Measurements from ENCODE around the gene CTAG1A. TPM values are rescaled to one million over a fixed set of nuclear protein-coding genes. Genes with fewer than 3 reads are reported as not detected.

The CTAG1A gene
- total RNA-seq, 1 experiment from 2014 or later, result not detected

GRCh38 chrX:154535892-154536291, 49.0 kb upstream of the CTAG1A start:
- H3T11ph ChIP-seq (ENCODE audit: low read length), result no peak overlapping the region
- no peak overlapping the region for H2BK5ac ChIP-seq (ENCODE audit: insufficient read length, low read length)
- no peak overlapping the region for H3K4me2 ChIP-seq (ENCODE audit: insufficient read depth, insufficient read length, low read length)
- H3K9me3 ChIP-seq (ENCODE audit: control insufficient read depth, low read depth, low read length), result peaks cover 23% of the 10 kb centered on the region
- H2BK12ac ChIP-seq (ENCODE audit: insufficient read length, low read depth, low read length), result no peak overlapping the region
- H3K36me3 Mint-ChIP-seq (ENCODE audit: insufficient read depth in 1 of 3, low read depth in 3 of 3), result peaks cover 31 to 63% (median 44%) of the 10 kb centered on the region in 3 experiments
- H3K4me1 ChIP-seq (ENCODE audit: insufficient read depth, low read length), result no peaks in the 10 kb centered on the region
- H2AFZ ChIP-seq (ENCODE audit: low read length), result no peak overlapping the region
- H3K4me1 Mint-ChIP-seq, result no peaks in the 10 kb centered on the region
- no peak overlapping the region for H2BK15ac ChIP-seq (ENCODE audit: low read depth, low read length)
- no peak overlapping the region for H3K9ac ChIP-seq (ENCODE audit: extremely low read depth, insufficient read length, low read length)
- peak overlapping the region in 1 of 2 experiments; percentile 17; a peak in 1 of 5 replicates for H3K4me3 Mint-ChIP-seq
- no peak for DNase-seq
- H3K14ac ChIP-seq (ENCODE audit: insufficient read depth, low read length), result no peak overlapping the region
- no peak overlapping the region for H2BK20ac ChIP-seq (ENCODE audit: low read depth, low read length, poor library complexity, severe bottlenecking)
- peaks cover 64 to 77% of the 10 kb centered on the region in 2 experiments for H3K9me3 Mint-ChIP-seq
- no peak overlapping the region for H2AK5ac ChIP-seq (ENCODE audit: insufficient read length, low read length)
- TF ChIP-seq, protein P1, sequence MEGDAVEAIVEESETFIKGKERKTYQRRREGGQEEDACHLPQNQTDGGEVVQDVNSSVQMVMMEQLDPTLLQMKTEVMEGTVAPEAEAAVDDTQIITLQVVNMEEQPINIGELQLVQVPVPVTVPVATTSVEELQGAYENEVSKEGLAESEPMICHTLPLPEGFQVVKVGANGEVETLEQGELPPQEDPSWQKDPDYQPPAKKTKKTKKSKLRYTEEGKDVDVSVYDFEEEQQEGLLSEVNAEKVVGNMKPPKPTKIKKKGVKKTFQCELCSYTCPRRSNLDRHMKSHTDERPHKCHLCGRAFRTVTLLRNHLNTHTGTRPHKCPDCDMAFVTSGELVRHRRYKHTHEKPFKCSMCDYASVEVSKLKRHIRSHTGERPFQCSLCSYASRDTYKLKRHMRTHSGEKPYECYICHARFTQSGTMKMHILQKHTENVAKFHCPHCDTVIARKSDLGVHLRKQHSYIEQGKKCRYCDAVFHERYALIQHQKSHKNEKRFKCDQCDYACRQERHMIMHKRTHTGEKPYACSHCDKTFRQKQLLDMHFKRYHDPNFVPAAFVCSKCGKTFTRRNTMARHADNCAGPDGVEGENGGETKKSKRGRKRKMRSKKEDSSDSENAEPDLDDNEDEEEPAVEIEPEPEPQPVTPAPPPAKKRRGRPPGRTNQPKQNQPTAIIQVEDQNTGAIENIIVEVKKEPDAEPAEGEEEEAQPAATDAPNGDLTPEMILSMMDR (conservative IDR thresholded peaks at IDR 0.05), result no peak
- no peak overlapping the region for H4K5ac ChIP-seq (ENCODE audit: insufficient read length, low read depth, low read length)
- peaks cover 3% of the 10 kb centered on the region for H3K27me3 Mint-ChIP-seq (ENCODE audit: low read depth)
- no peak overlapping the region for H4K91ac ChIP-seq (ENCODE audit: insufficient read length, low read depth, low read length)
- no peak overlapping the region for H3K4ac ChIP-seq (ENCODE audit: low read depth, low read length)
- no CpG with 5 or more reads among the region's 9 CpGs for WGBS (ENCODE audit: extremely low coverage, insufficient read length, low lambda C conversion rate)
- H2BK120ac ChIP-seq (ENCODE audit: low read depth, low read length, poor library complexity, severe bottlenecking), result no peak overlapping the region
- no peak overlapping the region for H3K27ac Mint-ChIP-seq
- no peaks in the 10 kb centered on the region for H3K27me3 ChIP-seq (ENCODE audit: insufficient read depth, low read length)
- no peak overlapping the region for H4K8ac ChIP-seq (replicated peaks; ENCODE audit: insufficient read length, low read depth, low read length)
- H3K79me2 ChIP-seq (ENCODE audit: insufficient read depth, low read length), result no peaks in the 10 kb centered on the region
- H3K23ac ChIP-seq (ENCODE audit: insufficient read length, low read depth, low read length), result no peak overlapping the region
- H3K27ac ChIP-seq (ENCODE audit: insufficient read length, low read depth, low read length), result no peak overlapping the region
- no peak overlapping the region for H3K18ac ChIP-seq (ENCODE audit: insufficient read length, low read depth, low read length)
- H3K23me2 ChIP-seq (ENCODE audit: insufficient read length, low read depth, low read length, poor library complexity, severe bottlenecking), result peaks cover 3% of the 10 kb centered on the region
- H3K56ac ChIP-seq (ENCODE audit: insufficient read length, low read depth, low read length), result no peak overlapping the region
- no peaks in the 10 kb centered on the region for H3K79me1 ChIP-seq (ENCODE audit: insufficient read depth, low read depth, low read length, poor library complexity, severe bottlenecking)
- no peaks in the 10 kb centered on the region for H4K20me1 ChIP-seq (ENCODE audit: control insufficient read depth, insufficient read depth, insufficient read length)
